HCT116 (cell line): ENCODE data around the gene MOB4. TPM values are rescaled to one million over a fixed set of nuclear protein-coding genes. Genes with fewer than 3 reads are reported as not detected.

Experiments used
- ATAC-seq: fragments of 200-7000 bp; cut with Tn5 transposase; 2 replicates; pipeline ENCODE4 v1.9.1; 2020; ENCODE audit warnings: mild to moderate bottlenecking, moderate library complexity
- BruUV-seq: library from RNA; stranded (reverse); fragments of 400-500 nt; replicated peaks from 2 replicates; lab custom pipeline; 2021; lab: Mats Ljungman, UMichigan
- CTCF ChIA-PET: fragments of 300-600 bp; sonication (Branson Sonifier 250); formaldehyde crosslinking; loops from one replicate; lab custom pipeline; 2021; ENCODE audit warnings: antibody characterized with exemption; lab: Charles Lee
- POLR2A ChIA-PET: fragments of 300-600, 350-600 bp; sonication (Branson Sonifier 250); formaldehyde crosslinking; loops from one replicate; lab custom pipeline; 2021; ENCODE audit warnings: antibody characterized with exemption; lab: Charles Lee
- RAD21 ChIA-PET, 2 experiments: fragments of 300-600 bp; sonication (Branson Sonifier 250); formaldehyde crosslinking; loops; one replicate each; lab custom pipeline; 2023; ENCODE audit warnings: low total read pairs in 2 of 2; ENCODE audit not compliant: uncharacterized antibody in 2 of 2, unreplicated experiment in 2 of 2, low non-redundant PET in 1 of 2; lab: Charles Lee
- DNase-seq: peaks from one replicate; pipeline ENCODE4 v3.0.0-alpha.2; 2010; ENCODE audit warnings: low read depth, low spot score
- H2AFZ ChIP-seq: fragments of 200-600 bp; shearing (Covaris generic), sonication (generic); 2 replicates; pipeline ENCODE4 v1.6.1; 2017; ENCODE audit warnings: low read depth, mixed run types, mixed read lengths, antibody characterized with exemption, low read length; ENCODE audit not compliant: poor library complexity, severe bottlenecking
- H3K27ac ChIP-seq: 2 replicates; pipeline ENCODE4 v1.5.1; 2012; ENCODE audit warnings: low read depth, low read length
- H3K27me3 ChIP-seq: fragments of 200-600 bp; sonication (generic); 2 replicates; pipeline ENCODE4 v1.6.1; 2016; ENCODE audit warnings: mixed run types, low read length, mixed read lengths; ENCODE audit not compliant: insufficient read depth
- H3K36me3 ChIP-seq, 2 experiments: fragments of 200-500 bp in 1 of 2; fragments of 200-600 bp in 1 of 2; sonication (Bioruptor generic) in 1 of 2; sonication (generic) in 1 of 2; 2 replicates each; pipeline versions ENCODE4 v1.5.1 to v1.6.1; 2014 to 2016; ENCODE audit warnings: low read length in 2 of 2, inconsistent platforms in 1 of 2, mixed read lengths in 1 of 2, mixed run types in 1 of 2; ENCODE audit not compliant: insufficient read depth in 2 of 2, control insufficient read depth in 1 of 2
- H3K4me1 ChIP-seq, 2 experiments: fragments of 200-600 bp in 1 of 2; sonication (generic) in 1 of 2; 2 replicates each; pipeline versions ENCODE4 v1.5.1 to v1.6.1; 2012 to 2017; ENCODE audit warnings: low read length in 2 of 2, inconsistent platforms in 1 of 2, mild to moderate bottlenecking in 1 of 2, mixed read lengths in 1 of 2, mixed run types in 1 of 2, moderate library complexity in 1 of 2; ENCODE audit not compliant: insufficient read depth in 2 of 2, control insufficient read depth in 1 of 2
- H3K4me2 ChIP-seq: fragments of 200-600 bp; sonication (generic); 2 replicates; pipeline ENCODE4 v1.6.1; 2017; ENCODE audit warnings: mixed run types, low read length, mixed read lengths
- H3K4me3 ChIP-seq, 2 experiments: fragments of 200-600 bp in 1 of 2; sonication (generic) in 1 of 2; replicated peaks in 1 of 2; 2 replicates each; pipeline ENCODE4 v1.5.1; 2011 to 2016; ENCODE audit warnings: low read length in 2 of 2, control low read depth in 1 of 2, low read depth in 1 of 2, mild to moderate bottlenecking in 1 of 2, mixed read lengths in 1 of 2, mixed run types in 1 of 2
- H3K79me2 ChIP-seq: fragments of 200-600 bp; sonication (generic); 2 replicates; pipeline ENCODE4 v1.6.1; 2017; ENCODE audit warnings: mild to moderate bottlenecking, mixed run types, low read length, moderate library complexity, mixed read lengths; ENCODE audit not compliant: insufficient read depth
- H3K9ac ChIP-seq: fragments of 200-600 bp; sonication (generic); 2 replicates; pipeline ENCODE4 v1.6.1; 2016; ENCODE audit warnings: low read length, mixed read lengths
- H3K9me2 ChIP-seq: fragments of 200-600 bp; sonication (generic), shearing (Covaris generic); 2 replicates; pipeline ENCODE4 v1.6.1; 2017; ENCODE audit warnings: mixed run types, mild to moderate bottlenecking, moderate library complexity; ENCODE audit not compliant: insufficient read depth
- H3K9me3 ChIP-seq, 2 experiments: fragments of 200-500 bp in 1 of 2; fragments of 200-600 bp in 1 of 2; sonication (Bioruptor generic) in 1 of 2; sonication (generic) in 1 of 2; 2 replicates each; pipeline ENCODE4 v1.6.1; 2014 to 2017; ENCODE audit warnings: low read length in 2 of 2, mixed read lengths in 2 of 2, inconsistent platforms in 1 of 2, low read depth in 1 of 2, mild to moderate bottlenecking in 1 of 2, mixed run types in 1 of 2, moderate library complexity in 1 of 2; ENCODE audit not compliant: control insufficient read depth in 1 of 2, insufficient read depth in 1 of 2
- H4K20me1 ChIP-seq: fragments of 200-600 bp; sonication (generic), shearing (Covaris generic); 2 replicates; pipeline ENCODE4 v1.6.1; 2017; ENCODE audit warnings: mixed run types, mild to moderate bottlenecking, moderate library complexity; ENCODE audit not compliant: insufficient read depth
- ATF3 ChIP-seq: IDR thresholded peaks from 2 replicates; pipeline ENCODE4 v1.6.1; 2012
- CBX3 ChIP-seq: IDR thresholded peaks from 2 replicates; pipeline ENCODE4 v1.6.1; 2012; ENCODE audit warnings: low read depth
- CEBPB ChIP-seq: IDR thresholded peaks from 2 replicates; pipeline ENCODE4 v1.6.1; 2012; ENCODE audit warnings: low read depth
- EGR1 ChIP-seq: IDR thresholded peaks from 2 replicates; pipeline ENCODE4 v1.6.1; 2012; ENCODE audit warnings: low read depth
- ELF1 ChIP-seq: IDR thresholded peaks from 2 replicates; pipeline ENCODE4 v1.6.1; 2012; ENCODE audit warnings: low read depth, borderline replicate concordance
- EZH2 ChIP-seq: fragments of 200-600 bp; sonication (generic); IDR thresholded peaks from 2 replicates; pipeline ENCODE4 v1.6.1; 2017; ENCODE audit warnings: antibody characterized with exemption, mixed run types
- JUND ChIP-seq: IDR thresholded peaks from 2 replicates; pipeline ENCODE4 v1.6.1; 2012
- POLR2AphosphoS5 ChIP-seq: IDR thresholded peaks from 2 replicates; pipeline ENCODE4 v1.6.1; 2011; ENCODE audit warnings: mild to moderate bottlenecking, low read depth, low read length, moderate library complexity
- RAD21 ChIP-seq: IDR thresholded peaks from 2 replicates; pipeline ENCODE4 v1.6.1; 2012; ENCODE audit warnings: low read depth, mild to moderate bottlenecking
- REST ChIP-seq: IDR thresholded peaks from 2 replicates; pipeline ENCODE4 v1.6.1; 2012; ENCODE audit warnings: low read depth
- SIN3A ChIP-seq: IDR thresholded peaks from 2 replicates; pipeline ENCODE4 v1.6.1; 2012; ENCODE audit warnings: low read depth
- SP1 ChIP-seq: IDR thresholded peaks from 2 replicates; pipeline ENCODE4 v1.6.1; 2012; ENCODE audit warnings: low read depth
- TCF7L2 ChIP-seq: IDR thresholded peaks from 2 replicates; pipeline ENCODE4 v1.7.0; 2011; ENCODE audit warnings: borderline replicate concordance, inconsistent platforms; ENCODE audit not compliant: insufficient read depth, insufficient read length; ENCODE audit errors: extremely low read depth
- YY1 ChIP-seq: IDR thresholded peaks from 2 replicates; pipeline ENCODE4 v1.6.1; 2011; ENCODE audit warnings: low read length, low read depth, moderate library complexity, mild to moderate bottlenecking; ENCODE audit not compliant: insufficient replicate concordance; ENCODE audit errors: extremely low read depth
- ZNF274 ChIP-seq: fragments of 200-500 bp; sonication (Bioruptor generic); IDR thresholded peaks from 2 replicates; pipeline ENCODE4 v1.6.1; 2014; ENCODE audit warnings: mild to moderate bottlenecking, low read depth, low read length, inconsistent platforms
- intact Hi-C: fragments of 100-400 bp; cut with micrococcal nuclease; formaldehyde crosslinking; loops from 2 replicates; pipeline ENCODE4 v1.10.0; 2022
- total RNA-seq: library from RNA; stranded (reverse); gene quantifications from one replicate; pipeline ENCODE4 v1.2.1, GENCODE V29; 2021; ENCODE audit not compliant: unreplicated experiment

MOB4 gene
- total RNA-seq, 1 experiment from 2014 or later = 24.4 TPM

- no peak for TF ChIP-seq ATF3
- TF ChIP-seq CBX3 = no peak
- TF ChIP-seq YY1 = no peak
- no peak for TF ChIP-seq POLR2AphosphoS5
- TF ChIP-seq TCF7L2 = no peak
- no peak for TF ChIP-seq RAD21
- TF ChIP-seq ELF1 = no peak
- TF ChIP-seq, all 23 proteins: peak for 0
- Histone ChIP-seq H3K4me1 (no peaks in the 10 kb centered on the region), H3K9me2 (no peaks in the 10 kb centered on the region), H3K27ac (no peak overlapping the region), H3K36me3 (peaks cover 0 to 7% of the 10 kb centered on the region in 2 experiments; a peak in 3 of 4 replicates), H3K9me3 (no peaks in the 10 kb centered on the region), H3K27me3 (no peaks in the 10 kb centered on the region), H3K9ac (no peak overlapping the region), H2AFZ (no peak overlapping the region), H3K4me2 (no peak overlapping the region), H3K4me3 (no peak overlapping the region), H4K20me1 (0 out of 2 replicates have a peak, but pooled peaks cover 5% of the 10 kb centered on the region), H3K79me2 (no peaks in the 10 kb centered on the region)
- intact Hi-C loops = no loop called here
- ChIA-PET RAD21 (no interaction called here), CTCF (no interaction called here), POLR2A (no interaction called here)
- DNase-seq (no peak), ATAC-seq (no peak)
- BruUV-seq = no TSS peak
Observed at GRCh38 chr2:197556456-197556855, 40.6 kb downstream of the MOB4 start.

- TF ChIP-seq YY1 (no peak), SIN3A (no peak), CEBPB (no peak), REST (no peak), ZNF274 (no peak), ATF3 (no peak), TCF7L2 (no peak), SP1 (no peak), JUND (no peak), ELF1 (no peak), EZH2 (no peak), EGR1 (no peak), CBX3 (no peak)
- no peaks in the 10 kb centered on the region for H3K27me3 ChIP-seq
- H4K20me1 ChIP-seq = 0 out of 2 replicates have a peak, but pooled peaks cover 5% of the 10 kb centered on the region
- H3K4me1 ChIP-seq = no peaks in the 10 kb centered on the region
- ChIA-PET CTCF (no interaction called here), RAD21 (no interaction called here), POLR2A (no interaction called here)
- no peaks in the 10 kb centered on the region for H3K79me2 ChIP-seq
- H3K27ac ChIP-seq = no peak overlapping the region
- H3K9me2 ChIP-seq = no peaks in the 10 kb centered on the region
- no peak overlapping the region for H3K9ac ChIP-seq
- H3K4me2 ChIP-seq = no peak overlapping the region
- H3K36me3 ChIP-seq = peaks cover 0 to 3% of the 10 kb centered on the region in 2 experiments; a peak in 3 of 4 replicates
- H3K4me3 ChIP-seq = no peak overlapping the region
- no TSS peak for BruUV-seq
- DNase-seq (no peak), ATAC-seq (peak; percentile 42; the same call in 1 of the 2 replicates)
- no peak overlapping the region for H2AFZ ChIP-seq
- no peaks in the 10 kb centered on the region for H3K9me3 ChIP-seq
- intact Hi-C loops = no loop called here
Observed at GRCh38 chr2:197558393-197558792, 42.5 kb downstream of the MOB4 start.
